ENCODE data around the gene POLL. TPM values are rescaled to one million over a fixed set of nuclear protein-coding genes. Genes with fewer than 3 reads are reported as not detected.
A peak's percentile ranks its signal among the peaks of the same experiment; 100 is the strongest.

The POLL gene
- total RNA-seq, 1 donor from 2014 or later: 16.0 TPM

GRCh38 chr10:101575091-101575490 is 13.0 kb downstream of the POLL start:
- DNase-seq (ENCODE audit: low read depth): no peak

GRCh38 chr10:101573885-101574753 is 13.9 kb downstream of the POLL start:
- DNase-seq (ENCODE audit: low read depth): no peak

DNA sequence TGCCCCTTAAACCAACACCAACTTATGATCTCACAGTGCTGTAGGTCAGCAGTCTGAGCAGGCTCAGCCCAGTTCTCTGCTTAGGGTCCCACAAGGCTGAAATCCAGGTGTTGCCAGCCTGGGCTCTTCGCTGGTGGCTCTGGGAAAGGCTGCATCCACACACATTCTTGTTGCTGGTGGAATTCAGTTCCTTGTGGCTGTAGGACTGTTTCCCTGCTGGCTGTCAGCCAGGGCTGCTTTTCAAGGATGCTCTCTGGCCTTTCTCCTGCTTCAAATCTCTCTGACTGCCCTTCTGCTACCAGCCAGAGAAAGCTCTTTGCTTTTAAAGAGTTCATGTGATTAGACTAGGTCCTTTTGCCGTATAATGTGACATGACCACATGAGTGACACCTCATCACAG is 15.3 kb downstream of the POLL start:
- DNase-seq (ENCODE audit: low read depth): no peak

- DNase-seq (ENCODE audit: low read depth): no peak
Measured at GRCh38 chr10:101572126-101572525, 15.9 kb downstream of the POLL start.

GRCh38 chr10:101571271-101571925 is 16.7 kb downstream of the POLL start:
- DNase-seq (ENCODE audit: low read depth): no peak

DNA sequence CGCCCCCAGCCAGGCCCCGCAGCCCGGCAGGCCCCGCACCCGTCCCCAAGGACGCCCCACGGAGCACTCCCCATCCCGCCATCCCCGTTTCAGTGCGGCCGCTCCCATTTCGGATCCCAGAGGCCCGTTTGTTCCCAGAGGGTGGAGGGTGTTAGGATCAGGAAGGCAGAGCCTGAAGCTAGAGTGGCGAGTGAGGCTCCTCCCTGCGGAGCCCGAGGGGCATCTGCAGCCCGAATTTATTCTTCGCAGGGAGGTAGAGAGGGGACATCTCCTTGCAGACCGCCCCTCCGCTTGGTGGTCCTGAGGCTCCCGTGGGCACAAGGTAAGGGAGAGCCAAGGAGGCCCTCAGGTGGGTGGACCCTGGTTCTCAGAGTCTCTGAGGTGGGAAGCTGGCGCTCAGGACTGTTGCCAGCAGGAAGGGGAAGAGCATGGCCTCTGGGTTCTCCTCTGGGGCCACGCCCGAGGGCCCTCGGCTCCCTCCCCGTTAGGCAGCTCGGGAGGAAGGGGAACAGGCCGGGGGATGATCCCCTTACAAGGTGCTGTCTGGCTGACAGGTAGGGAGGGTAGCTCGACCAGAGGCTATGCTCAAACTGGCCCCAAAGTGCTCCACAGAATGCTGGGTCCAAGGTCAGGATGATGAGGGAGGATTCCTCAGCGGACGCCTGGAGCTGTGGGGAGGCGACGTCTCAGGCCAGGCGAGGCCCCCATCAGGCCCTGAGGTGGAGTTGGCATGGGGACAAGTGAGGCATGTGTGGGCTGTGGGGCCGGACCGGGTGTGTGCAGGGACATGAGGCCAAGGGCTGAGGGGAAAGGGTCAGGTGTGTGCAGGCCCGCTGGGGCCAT is 17.4 kb downstream of the POLL start:
- DNase-seq (ENCODE audit: low read depth): peak; percentile 14

DNA sequence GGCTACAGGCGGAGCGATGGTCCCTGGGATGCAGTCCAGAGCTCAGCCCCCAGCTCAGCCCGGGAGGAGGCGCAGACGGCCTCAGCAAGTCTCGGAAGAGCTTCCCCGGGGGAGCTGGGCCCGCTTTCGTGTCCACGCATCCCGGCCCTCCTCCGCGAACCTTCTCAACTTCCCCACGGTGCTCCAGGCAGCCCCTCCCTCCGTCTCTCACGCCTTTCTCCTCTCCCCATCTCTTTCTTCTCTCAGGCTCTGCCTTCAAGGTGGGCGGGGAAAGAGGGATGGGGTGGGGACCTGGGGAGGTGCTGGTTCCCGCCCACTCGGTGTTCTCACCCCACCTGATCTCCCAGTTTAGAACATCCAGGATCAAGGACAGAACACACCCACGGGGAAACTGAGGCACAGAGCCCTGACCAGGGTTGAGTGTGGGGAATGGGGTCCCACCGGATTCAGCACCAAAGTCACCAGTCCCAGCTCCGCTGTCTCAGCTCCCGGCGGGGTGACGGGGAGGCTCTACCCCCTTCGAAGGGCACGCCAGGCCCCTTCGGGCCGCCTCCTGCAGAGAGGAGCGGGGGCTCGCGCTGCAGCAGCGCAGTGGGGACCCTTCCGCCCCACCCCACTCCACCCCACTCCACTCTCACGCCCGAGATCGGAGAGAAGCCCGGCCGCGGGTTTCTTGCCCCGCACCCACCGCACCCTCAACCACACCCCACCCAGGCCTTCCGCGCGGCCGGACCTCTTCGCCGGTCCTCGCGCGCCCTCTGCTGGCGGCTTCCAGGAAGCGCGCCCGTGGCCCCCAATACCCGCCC is 18.2 kb downstream of the POLL start:
- DNase-seq (ENCODE audit: low read depth): peak; percentile 58

DNA sequence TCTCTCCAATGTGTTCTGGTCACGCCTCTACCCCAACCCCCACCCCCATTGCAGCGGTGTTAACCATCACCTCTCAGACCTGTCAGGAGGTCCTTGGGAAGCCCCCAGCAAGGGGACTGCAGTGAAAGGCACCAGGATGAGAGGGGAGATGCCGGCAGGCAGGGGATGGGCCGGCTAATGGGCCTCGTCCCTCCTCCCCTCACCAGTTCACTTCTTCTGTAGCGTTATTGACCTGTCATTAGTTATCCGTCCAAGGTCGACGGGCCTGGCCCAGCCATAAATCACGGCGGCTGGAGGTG is 18.8 kb downstream of the POLL start:
- no peak for DNase-seq (ENCODE audit: low read depth)

DNA sequence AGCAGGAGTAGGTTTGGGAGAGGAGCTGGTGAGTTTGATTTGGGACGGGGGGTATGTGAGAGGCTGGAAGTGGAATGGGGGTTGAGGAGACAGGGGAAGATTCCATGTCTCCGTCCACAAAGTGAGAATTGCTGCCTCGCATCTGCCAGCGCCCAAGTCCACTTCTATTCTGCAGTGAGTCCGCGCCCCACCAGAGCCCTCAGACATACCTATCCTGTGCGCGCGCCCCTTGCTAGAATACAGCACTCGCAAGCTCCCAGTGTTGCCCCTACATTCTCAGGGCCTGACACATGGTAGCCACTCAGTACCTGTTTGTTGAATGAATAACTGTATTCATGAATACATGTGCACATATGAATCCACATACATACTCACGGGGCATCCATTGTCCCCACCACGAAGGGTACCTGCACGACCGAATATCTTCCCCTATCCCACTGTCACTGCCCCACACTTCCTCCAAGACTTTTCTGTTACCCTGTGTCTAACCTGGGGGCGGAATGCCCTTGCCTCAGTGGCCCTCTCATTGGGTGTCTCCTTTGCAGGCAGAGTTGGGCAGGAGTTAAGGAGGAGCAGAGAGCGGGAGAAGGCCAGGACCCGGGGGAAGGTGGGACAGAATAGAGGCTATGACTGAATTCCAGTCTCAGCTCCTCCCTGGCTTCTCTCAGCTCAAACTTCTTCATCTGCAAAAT is 19.9 kb downstream of the POLL start:
- DNase-seq (ENCODE audit: low read depth): no peak

GRCh38 chr10:101567165-101568006 is 20.7 kb downstream of the POLL start:
- no peak for DNase-seq (ENCODE audit: low read depth)

GRCh38 chr10:101566333-101567164 is 21.5 kb downstream of the POLL start:
- DNase-seq (ENCODE audit: low read depth): peak; percentile 12

DNA sequence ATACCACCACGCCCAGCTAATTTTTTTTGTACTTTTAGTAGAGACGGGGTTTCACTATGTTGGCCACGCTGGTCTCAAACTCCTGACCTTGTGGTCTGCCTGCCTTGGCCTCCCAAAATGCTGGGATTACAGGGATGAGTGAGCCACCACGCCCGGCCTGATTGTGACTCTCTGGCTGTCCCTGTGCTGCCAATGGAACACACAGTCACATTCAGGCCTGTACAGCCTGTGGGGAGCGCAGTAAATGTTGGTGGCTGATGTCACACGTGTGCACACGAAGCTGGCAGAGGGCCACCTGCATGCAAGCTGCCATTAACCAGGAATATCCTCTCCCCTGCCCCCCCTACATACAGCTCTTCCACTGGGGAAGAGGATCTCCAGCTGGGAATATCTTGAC is 22.1 kb downstream of the POLL start:
- no peak for DNase-seq (ENCODE audit: low read depth)

GRCh38 chr10:101565370-101565900 is 22.6 kb downstream of the POLL start:
- DNase-seq (ENCODE audit: low read depth): no peak

DNA sequence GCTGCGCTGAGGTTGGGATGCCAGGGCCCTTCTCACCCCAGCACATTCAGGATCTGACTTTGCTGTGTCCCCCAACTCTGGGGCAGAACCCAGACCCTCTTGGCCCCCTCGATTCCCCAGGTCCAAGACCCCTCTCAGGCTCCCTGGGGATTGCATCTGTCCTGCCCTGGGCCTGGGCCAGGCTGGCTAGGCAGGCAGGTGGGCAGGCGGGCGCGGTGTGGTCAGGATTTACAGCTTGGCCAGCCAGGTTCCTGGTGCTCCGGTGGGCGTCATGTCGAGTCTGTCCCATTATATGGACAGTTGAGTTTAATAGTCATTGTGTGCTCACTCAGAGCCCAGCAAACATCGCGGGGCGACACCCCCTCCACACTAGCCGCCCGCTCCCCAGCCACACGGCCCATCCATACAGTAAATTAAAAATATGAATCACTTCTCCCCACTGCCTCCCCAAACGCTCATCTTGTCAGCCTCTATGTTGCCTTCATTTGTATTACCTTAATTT is 23.5 kb downstream of the POLL start:
- DNase-seq (ENCODE audit: low read depth): no peak

GRCh38 chr10:101563497-101564040 is 24.5 kb downstream of the POLL start:
- no peak for DNase-seq (ENCODE audit: low read depth)

DNA sequence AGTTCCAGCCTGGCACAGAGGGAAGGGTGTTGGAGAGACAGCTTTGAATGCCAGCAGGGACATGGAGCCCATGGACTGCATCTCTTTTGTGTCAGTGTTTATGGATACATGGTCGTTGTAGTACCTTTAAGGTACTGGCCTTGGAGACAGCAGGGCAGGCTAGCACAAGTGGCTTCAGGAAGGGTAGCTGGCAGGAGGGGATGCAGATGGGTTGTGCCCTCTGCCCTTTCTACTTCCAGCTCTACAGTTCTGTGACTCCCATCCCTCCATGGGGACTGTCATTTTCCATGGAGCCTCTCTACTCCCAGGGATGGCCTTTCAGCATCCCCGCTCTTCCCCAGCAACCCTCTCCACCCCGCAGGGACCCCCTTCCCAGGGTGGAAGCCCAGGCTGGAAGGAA is 25.1 kb downstream of the POLL start:
- no peak for DNase-seq (ENCODE audit: low read depth)

- no peak for DNase-seq (ENCODE audit: low read depth)
Measured at GRCh38 chr10:101562231-101562630, 25.8 kb downstream of the POLL start.

Data from myocyte (in vitro differentiated cells).